A549 (cell line): ENCODE results near the gene NSD1. TPM values are rescaled to one million over a fixed set of nuclear protein-coding genes. Genes with fewer than 3 reads are reported as not detected.

ENCODE experiments used
- ATAC-seq, 2 experiments: fragments of 200-7000 bp in 1 of 2; fragments of >200 bp in 1 of 2; cut with Nextera tagmentation in 1 of 2; cut with Tn5 transposase in 1 of 2; 3 replicates each; pipeline versions ENCODE4 v1.8.0 to v1.9.1; 2018 to 2020; ENCODE audit warnings: mild to moderate bottlenecking in 1 of 2, moderate library complexity in 1 of 2
- CTCF ChIA-PET: fragments of 300-600 bp; sonication (Branson Sonifier 250); formaldehyde crosslinking; extraction: SDS; loops from one replicate; lab custom pipeline; 2021; ENCODE audit warnings: antibody characterized with exemption, inconsistent platforms; lab: Yijun Ruan, JAX
- POLR2A ChIA-PET: fragments of 350-600 bp; formaldehyde crosslinking; extraction: SDS; loops from one replicate; lab custom pipeline; 2021; ENCODE audit warnings: antibody characterized with exemption, inconsistent platforms; lab: Yijun Ruan, JAX
- DNase-seq, 2 experiments: peaks; one replicate each; pipeline versions ENCODE4 v3.0.0 to v3.0.0-alpha.2; 2011 to 2016; ENCODE audit warnings: low read depth in 1 of 2, low spot score in 1 of 2
- FAIRE-seq: peaks from 2 replicates; lab custom pipeline; 2011; peaks lifted over from hg19 to GRCh38; lab: Jason Lieb, UNC
- H3K27ac ChIP-seq, 2 experiments: fragments of >200 bp; sonication (Bioruptor Twin); formaldehyde crosslinking; 3 replicates each; pipeline ENCODE4 v1.5.1; 2016 to 2017
- H3K4me1 ChIP-seq: fragments of >200 bp; sonication (Bioruptor Twin); formaldehyde crosslinking; 3 replicates; pipeline ENCODE4 v1.6.1; 2016
- H3K4me2 ChIP-seq: fragments of >200 bp; sonication (Bioruptor Twin); formaldehyde crosslinking; 3 replicates; pipeline ENCODE4 v1.6.1; 2016
- H3K4me3 ChIP-seq: fragments of >200 bp; sonication (Bioruptor Twin); formaldehyde crosslinking; 3 replicates; pipeline ENCODE4 v1.5.1; 2016
- H3K9me3 ChIP-seq: fragments of >200 bp; sonication (Bioruptor Twin); formaldehyde crosslinking; 3 replicates; pipeline ENCODE4 v1.6.1; 2016
- BCL3 ChIP-seq: fragments of >200 bp; sonication (Bioruptor Twin); formaldehyde crosslinking; IDR thresholded peaks from 3 replicates; pipeline ENCODE4 v1.6.1; 2016
- CBX8 ChIP-seq: fragments of 200-600 bp; sonication (generic); IDR thresholded peaks from 2 replicates; pipeline ENCODE4 v1.6.1; 2016
- CEBPB ChIP-seq, 2 experiments: fragments of >200 bp in 1 of 2; sonication (Bioruptor Twin) in 1 of 2; formaldehyde crosslinking in 1 of 2; IDR thresholded peaks; 2 replicates each; pipeline ENCODE4 v1.6.1; 2012 to 2016
- CHD4 ChIP-seq: fragments of 200-600 bp; sonication (generic); IDR thresholded peaks from 2 replicates; pipeline ENCODE4 v1.6.1; 2016; ENCODE audit warnings: antibody characterized with exemption, mild to moderate bottlenecking, borderline replicate concordance
- EHMT2 ChIP-seq: fragments of 200-600 bp; sonication (generic); IDR thresholded peaks from 2 replicates; pipeline ENCODE4 v1.6.1; 2016; ENCODE audit warnings: antibody characterized with exemption, low read depth, mild to moderate bottlenecking, moderate library complexity
- ELK1 ChIP-seq: fragments of 150-350 bp; IDR thresholded peaks from 2 replicates; pipeline ENCODE4 v1.6.1; 2014; ENCODE audit warnings: low read depth, mild to moderate bottlenecking, low read length
- ESRRA ChIP-seq: fragments of 150-350 bp; IDR thresholded peaks from 2 replicates; pipeline ENCODE4 v1.6.1; 2014; ENCODE audit warnings: mild to moderate bottlenecking, low read length, borderline replicate concordance
- FOSL2 ChIP-seq, 2 experiments: fragments of 450-650 bp in 1 of 2; fragments of >200 bp in 1 of 2; sonication (Bioruptor Twin) in 1 of 2; formaldehyde crosslinking; IDR thresholded peaks; 2 replicates each; pipeline versions ENCODE4 v1.5.0 to v1.6.1; 2016 to 2020; ENCODE audit warnings: mild to moderate bottlenecking in 1 of 2, moderate library complexity in 1 of 2
- FOXS1 ChIP-seq: fragments of 250-450 bp; sonication (Bioruptor Pico); IDR thresholded peaks from 2 replicates; pipeline ENCODE4 v1.5.0; 2020; ENCODE audit warnings: mild to moderate bottlenecking, moderate library complexity
- GATA3 ChIP-seq: IDR thresholded peaks from 2 replicates; pipeline ENCODE4 v1.6.1; 2012; ENCODE audit warnings: borderline replicate concordance
- HEYL ChIP-seq: fragments of 250-450 bp; sonication (Bioruptor Pico); IDR thresholded peaks from 2 replicates; pipeline ENCODE4 v1.8.0; 2021; ENCODE audit warnings: mild to moderate bottlenecking, moderate library complexity
- JUN ChIP-seq, 2 experiments: fragments of >200 bp; sonication (Bioruptor Twin); formaldehyde crosslinking; IDR thresholded peaks; 2 replicates in 1 of 2; 3 replicates in 1 of 2; pipeline ENCODE4 v1.6.1; 2016 to 2017
- MAX ChIP-seq: IDR thresholded peaks from 2 replicates; pipeline ENCODE4 v1.6.1; 2012
- MYC ChIP-seq: IDR thresholded peaks from 2 replicates; pipeline ENCODE4 v1.6.1; 2012; ENCODE audit warnings: mild to moderate bottlenecking, inconsistent platforms, low read length, improper control_type of control experiment, borderline replicate concordance
- NFE2L2 ChIP-seq: fragments of 150-350 bp; conservative IDR thresholded peaks from 2 replicates; pipeline ENCODE4 v1.6.1; 2014; ENCODE audit warnings: low read length
- NPAS2 ChIP-seq: fragments of 250-450 bp; sonication (Bioruptor Pico); IDR thresholded peaks from 2 replicates; pipeline ENCODE4 v1.8.0; 2022; ENCODE audit warnings: mild to moderate bottlenecking, moderate library complexity, borderline replicate concordance
- NR3C1 ChIP-seq: fragments of >200 bp; sonication (Bioruptor Twin); formaldehyde crosslinking; IDR thresholded peaks from 3 replicates; pipeline ENCODE4 v1.6.1; 2017
- PBX3 ChIP-seq: IDR thresholded peaks from 2 replicates; pipeline ENCODE4 v1.6.1; 2012
- POLR2A ChIP-seq: IDR thresholded peaks from 2 replicates; pipeline ENCODE4 v1.6.1; 2012; ENCODE audit warnings: mild to moderate bottlenecking, low read length
- RFX5 ChIP-seq: fragments of 450-650 bp; IDR thresholded peaks from 2 replicates; pipeline ENCODE4 v1.7.1; 2014; ENCODE audit warnings: antibody characterized with exemption, mild to moderate bottlenecking, moderate library complexity
- RNF2 ChIP-seq: fragments of 200-600 bp; sonication (generic); IDR thresholded peaks from 2 replicates; pipeline ENCODE4 v1.6.1; 2016; ENCODE audit warnings: low read depth, mild to moderate bottlenecking, antibody characterized with exemption, moderate library complexity, borderline replicate concordance
- USF2 ChIP-seq: fragments of 450-650 bp; IDR thresholded peaks from 2 replicates; pipeline ENCODE4 v1.6.1; 2014; ENCODE audit warnings: antibody characterized with exemption
- ZC3H11A ChIP-seq: fragments of 450-650 bp; IDR thresholded peaks from 2 replicates; pipeline ENCODE4 v1.6.1; 2014; ENCODE audit warnings: antibody characterized with exemption, mild to moderate bottlenecking
- ZNF302 ChIP-seq: fragments of 250-450 bp; sonication (Bioruptor Pico); IDR thresholded peaks from 2 replicates; pipeline ENCODE4 v1.9.0; 2021; ENCODE audit warnings: inconsistent platforms, mild to moderate bottlenecking, moderate library complexity
- ZSCAN20 ChIP-seq: fragments of 250-450 bp; sonication (Bioruptor Pico); IDR thresholded peaks from 2 replicates; pipeline ENCODE4 v1.8.0; 2022; ENCODE audit warnings: mild to moderate bottlenecking, moderate library complexity
- WGBS: methylation state at CpG from one replicate; pipeline ENCODE4 v1.1.6; 2017; ENCODE audit errors: missing lambda C conversion rate; 5-methylcytosine and 5-hydroxymethylcytosine counted together
- polyA plus RNA-seq, 4 experiments: library from polyadenylated mRNA; depleted of rRNA in 3 of 4; stranded (reverse); fragments of >200 nt; fragmentation: RNase III in 1 of 4; extraction: RNeasy Plus Mini Kit Qiagen cat#74134 plus additional on column Dnase treatment in 1 of 4; gene quantifications; 2 replicates in 3 of 4; 3 replicates in 1 of 4; pipeline ENCODE4 v1.2.3, GENCODE V29; 2011 to 2017
- TF ChIP-seq, protein P1 (sequence below): fragments of >200 bp; sonication (Bioruptor Twin); formaldehyde crosslinking; IDR thresholded peaks from 3 replicates; pipeline ENCODE4 v1.5.1; 2016

NSD1 gene
- polyA plus RNA-seq, 2 of the 4 experiments (the other 2 are of a cell fraction), result 16.3 to 38.2 TPM

- WGBS, result 94% methylated on average over 3 of the region's 3 CpGs
- FAIRE-seq, result no peak
- H3K4me2 ChIP-seq, result no peak overlapping the region
- peaks cover 9% of the 10 kb centered on the region; the same call in 2 of the 3 replicates for H3K4me1 ChIP-seq
- CTCF ChIA-PET, result interaction anchor here (1.4 kb wide), 1 partner anchor 67 kb away, joined by 5 read pairs; no protein-coding TSS in a partner anchor
- H3K9me3 ChIP-seq, result no peaks in the 10 kb centered on the region
- no peak for DNase-seq
- POLR2A ChIA-PET, result no interaction called here
- H3K27ac ChIP-seq, result no peak overlapping the region
- no peak overlapping the region for H3K4me3 ChIP-seq
- TF ChIP-seq JUN (IDR thresholded peaks at IDR 0.05), result no peak
- no peak for TF ChIP-seq MAX
- TF ChIP-seq ZC3H11A, result no peak
- TF ChIP-seq, protein P1, sequence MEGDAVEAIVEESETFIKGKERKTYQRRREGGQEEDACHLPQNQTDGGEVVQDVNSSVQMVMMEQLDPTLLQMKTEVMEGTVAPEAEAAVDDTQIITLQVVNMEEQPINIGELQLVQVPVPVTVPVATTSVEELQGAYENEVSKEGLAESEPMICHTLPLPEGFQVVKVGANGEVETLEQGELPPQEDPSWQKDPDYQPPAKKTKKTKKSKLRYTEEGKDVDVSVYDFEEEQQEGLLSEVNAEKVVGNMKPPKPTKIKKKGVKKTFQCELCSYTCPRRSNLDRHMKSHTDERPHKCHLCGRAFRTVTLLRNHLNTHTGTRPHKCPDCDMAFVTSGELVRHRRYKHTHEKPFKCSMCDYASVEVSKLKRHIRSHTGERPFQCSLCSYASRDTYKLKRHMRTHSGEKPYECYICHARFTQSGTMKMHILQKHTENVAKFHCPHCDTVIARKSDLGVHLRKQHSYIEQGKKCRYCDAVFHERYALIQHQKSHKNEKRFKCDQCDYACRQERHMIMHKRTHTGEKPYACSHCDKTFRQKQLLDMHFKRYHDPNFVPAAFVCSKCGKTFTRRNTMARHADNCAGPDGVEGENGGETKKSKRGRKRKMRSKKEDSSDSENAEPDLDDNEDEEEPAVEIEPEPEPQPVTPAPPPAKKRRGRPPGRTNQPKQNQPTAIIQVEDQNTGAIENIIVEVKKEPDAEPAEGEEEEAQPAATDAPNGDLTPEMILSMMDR, result no peak
- no peak for ATAC-seq
These were observed 45.9 kb downstream of the NSD1 start for GRCh38 chr5:177179431-177179830.

- no peak for ATAC-seq
- Histone ChIP-seq H3K4me3 (no peak overlapping the region), H3K4me2 (no peak overlapping the region), H3K4me1 (peaks cover 9% of the 10 kb centered on the region; the same call in 2 of the 3 replicates)
- 66% methylated on average over 3 of the region's 3 CpGs for WGBS
- no peak for FAIRE-seq
- POLR2A ChIA-PET, result no interaction called here
- no peak for DNase-seq
- no peak for TF ChIP-seq CBX8
- no peak for TF ChIP-seq NR3C1
- no peak for TF ChIP-seq FOSL2 (IDR thresholded peaks at IDR 0.05)
- peak; percentile 54 for TF ChIP-seq FOSL2 (CRISPR knock-in tag; IDR thresholded peaks at IDR 0.05)
- TF ChIP-seq POLR2A, result no peak
- peak in 1 of 2 experiments; percentile 37; a peak in 1 of 4 replicates for TF ChIP-seq CEBPB (IDR thresholded peaks at IDR 0.05)
- TF ChIP-seq PBX3, result no peak
- no peak for TF ChIP-seq CHD4
- TF ChIP-seq NFE2L2, result no peak
- TF ChIP-seq, all 56 proteins: peak for 2
- CTCF ChIA-PET, result interaction anchor here (1.3 to 1.7 kb wide), 2 partner anchors 68 to 69 kb away, joined by 3 to 6 read pairs; no protein-coding TSS in a partner anchor
- no peaks in the 10 kb centered on the region for H3K9me3 ChIP-seq
- H3K27ac ChIP-seq, result no peak overlapping the region
These were observed 49.6 kb downstream of the NSD1 start for GRCh38 chr5:177183142-177183541.

- 82% methylated on average over 3 of the region's 3 CpGs for WGBS
- ATAC-seq, result no peak
- DNase-seq, result no peak
- Histone ChIP-seq H3K4me3 (no peak overlapping the region), H3K9me3 (no peaks in the 10 kb centered on the region), H3K27ac (no peak overlapping the region), H3K4me1 (peaks cover 9% of the 10 kb centered on the region; the same call in 2 of the 3 replicates), H3K4me2 (no peak overlapping the region)
- ChIA-PET CTCF (interaction anchor here (1.7 kb wide), 1 partner anchor 70 kb away, joined by 6 read pairs; no protein-coding TSS in a partner anchor), POLR2A (no interaction called here)
- TF ChIP-seq USF2 (no peak), EHMT2 (no peak), RNF2 (no peak), RFX5 (no peak), ELK1 (no peak), BCL3 (no peak), ZNF302 (CRISPR knock-in tag) (no peak), ZSCAN20 (CRISPR knock-in tag) (no peak), FOXS1 (CRISPR knock-in tag) (no peak), HEYL (CRISPR knock-in tag) (no peak), NPAS2 (no peak), GATA3 (no peak), JUN (IDR thresholded peaks at IDR 0.05) (no peak), CBX8 (no peak), MYC (no peak), ESRRA (no peak)
- FAIRE-seq, result no peak
These were observed 50.3 kb downstream of the NSD1 start for GRCh38 chr5:177183766-177184360.
